Hippocampal formation (tissue), 2 donors: ENCODE measurements around the gene WDR93.
"Not testable (repeated sequence)": the region's sequence is repeated elsewhere in the genome, so short reads cannot be mapped to it uniquely, and the experiment has no call there.

Experiments
- DNase-seq, 2 donors: peaks; one replicate each; lab custom pipeline; 2025; lab: John Stamatoyannopoulos, UW

The WDR93 gene

GRCh38 chr15:89685995-89686394 is 4.6 kb upstream of the WDR93 start:
- no peak for DNase-seq

- no peak for DNase-seq
These were observed 4.1 kb upstream of the WDR93 start for GRCh38 chr15:89686522-89686921.

- not testable (repeated sequence) for DNase-seq
These were observed 708 bp upstream of the WDR93 start for GRCh38 chr15:89689930-89690275.

GRCh38 chr15:89693091-89693490 is 2.5 kb downstream of the WDR93 start:
- no peak for DNase-seq

- DNase-seq = no peak
These were observed 3.1 kb downstream of the WDR93 start for GRCh38 chr15:89693696-89694095.

- DNase-seq = no peak
These were observed 4.6 kb downstream of the WDR93 start for GRCh38 chr15:89695198-89695597.

- no peak for DNase-seq
These were observed 13.8 kb downstream of the WDR93 start for GRCh38 chr15:89704411-89704810.

GRCh38 chr15:89707577-89707976 is 17.0 kb downstream of the WDR93 start:
- no peak for DNase-seq

GRCh38 chr15:89714775-89715174 is 24.2 kb downstream of the WDR93 start:
- no peak for DNase-seq

GRCh38 chr15:89723031-89723430 is 32.4 kb downstream of the WDR93 start:
- DNase-seq = no peak

GRCh38 chr15:89724621-89725020 is 34.0 kb downstream of the WDR93 start:
- DNase-seq = no peak

GRCh38 chr15:89725064-89725463 is 34.5 kb downstream of the WDR93 start:
- no peak for DNase-seq

- no peak for DNase-seq
These were observed 37.6 kb downstream of the WDR93 start for GRCh38 chr15:89728254-89728653.

GRCh38 chr15:89731275-89731674 is 40.7 kb downstream of the WDR93 start:
- DNase-seq = no peak

- DNase-seq = no peak
These were observed 42.0 kb downstream of the WDR93 start for GRCh38 chr15:89732451-89733172.

- DNase-seq = no peak
These were observed 45.2 kb downstream of the WDR93 start for GRCh38 chr15:89735773-89736172.

GRCh38 chr15:89740137-89740536 is 49.5 kb downstream of the WDR93 start:
- DNase-seq = peak; percentile 17 to 55

GRCh38 chr15:89743011-89743410 is 52.4 kb downstream of the WDR93 start:
- DNase-seq = no peak

GRCh38 chr15:89743594-89743993 is 53.0 kb downstream of the WDR93 start:
- no peak for DNase-seq

- no peak for DNase-seq
These were observed 54.5 kb downstream of the WDR93 start for GRCh38 chr15:89745131-89745530.

- DNase-seq = no peak
These were observed 55.2 kb downstream of the WDR93 start for GRCh38 chr15:89745768-89746167.

GRCh38 chr15:89746386-89746780 is 55.8 kb downstream of the WDR93 start:
- no peak for DNase-seq

- no peak for DNase-seq
These were observed 57.4 kb downstream of the WDR93 start for GRCh38 chr15:89747708-89748682.
